GM23248 (cell line): ENCODE results near the gene TPRN. TPM values are rescaled to one million over a fixed set of nuclear protein-coding genes. Genes with fewer than 3 reads are reported as not detected.

Source experiments
- DNase-seq: peaks from one replicate; pipeline ENCODE4 v3.0.0-alpha.2; 2015
- H2AFZ ChIP-seq: fragments of 200-600 bp; sonication (generic); 2 replicates; pipeline ENCODE4 v1.6.1; 2016; ENCODE audit warnings: antibody characterized with exemption
- H3F3A ChIP-seq: fragments of 200-600 bp; sonication (generic); 2 replicates; pipeline ENCODE4 v1.6.1; 2016; ENCODE audit warnings: mild to moderate bottlenecking, antibody characterized with exemption, mixed run types; ENCODE audit not compliant: insufficient read depth
- H3K27ac ChIP-seq: fragments of 200-600 bp; sonication (generic); 2 replicates; pipeline ENCODE4 v1.5.1; 2016; ENCODE audit warnings: mild to moderate bottlenecking
- H3K27me3 ChIP-seq: fragments of 200-600 bp; sonication (generic); replicated peaks from 2 replicates; pipeline ENCODE4 v1.6.1; 2016; ENCODE audit warnings: mild to moderate bottlenecking; ENCODE audit not compliant: insufficient read depth
- H3K36me3 ChIP-seq: fragments of 200-600 bp; sonication (generic); 2 replicates; pipeline ENCODE4 v1.6.1; 2016; ENCODE audit warnings: low read depth, mild to moderate bottlenecking
- H3K4me1 ChIP-seq: fragments of 200-600 bp; sonication (generic); 2 replicates; pipeline ENCODE4 v1.6.1; 2016; ENCODE audit warnings: mild to moderate bottlenecking; ENCODE audit not compliant: insufficient read depth
- H3K4me2 ChIP-seq: fragments of 200-600 bp; sonication (generic); one replicate; pipeline ENCODE4 v1.6.1; 2016; ENCODE audit warnings: mild to moderate bottlenecking; ENCODE audit not compliant: unreplicated experiment
- H3K4me3 ChIP-seq: fragments of 200-600 bp; sonication (generic); 2 replicates; pipeline ENCODE4 v1.5.1; 2016; ENCODE audit warnings: mild to moderate bottlenecking
- H3K79me2 ChIP-seq: fragments of 200-600 bp; sonication (generic); 2 replicates; pipeline ENCODE4 v1.6.1; 2016; ENCODE audit warnings: mild to moderate bottlenecking; ENCODE audit not compliant: insufficient read depth
- H3K9ac ChIP-seq: fragments of 200-600 bp; sonication (generic); 2 replicates; pipeline ENCODE4 v1.6.1; 2016; ENCODE audit warnings: mild to moderate bottlenecking
- H3K9me2 ChIP-seq: fragments of 200-600 bp; sonication (generic); 2 replicates; pipeline ENCODE4 v1.6.1; 2016; ENCODE audit warnings: mixed run types, mild to moderate bottlenecking, moderate library complexity; ENCODE audit not compliant: insufficient read depth
- H3K9me3 ChIP-seq: fragments of 200-600 bp; sonication (generic); one replicate; pipeline ENCODE4 v1.6.1; 2017; ENCODE audit warnings: low read depth
- H4K20me1 ChIP-seq: fragments of 200-600 bp; sonication (generic); 2 replicates; pipeline ENCODE4 v1.6.0; 2016; ENCODE audit not compliant: insufficient read depth
- EZH2 ChIP-seq: fragments of 200-600 bp; sonication (generic); IDR thresholded peaks from 2 replicates; pipeline ENCODE4 v1.6.1; 2018; ENCODE audit warnings: antibody characterized with exemption, mild to moderate bottlenecking; ENCODE audit not compliant: insufficient read depth, poor library complexity, severe bottlenecking
- EZH2phosphoT487 ChIP-seq: fragments of 200-600 bp; sonication (generic); IDR thresholded peaks from 2 replicates; pipeline ENCODE4 v1.6.1; 2018; ENCODE audit warnings: antibody characterized with exemption, moderate library complexity, mild to moderate bottlenecking, low read depth; ENCODE audit not compliant: insufficient read depth
- WGBS, 2 experiments: methylation state at CpG; one replicate each; pipeline ENCODE4 v1.1.6; 2015 to 2017; ENCODE audit warnings: low lambda C conversion rate in 2 of 2, low coverage in 1 of 2; ENCODE audit errors: missing lambda C conversion rate in 2 of 2; 5-methylcytosine and 5-hydroxymethylcytosine counted together
- in situ Hi-C: fragments of 300-500 bp; cut with MboI; formaldehyde crosslinking; loops from 2 replicates; pipeline ENCODE4 v1.15.0; 2020
- polyA plus RNA-seq: library from polyadenylated mRNA; unstranded; fragments of >200 nt; fragmentation: Nextera tagmentation; extraction: Ambion mirVana; gene quantifications from 2 replicates; pipeline ENCODE4 v1.2.1, GENCODE V29; 2016
- total RNA-seq: library from RNA; depleted of rRNA; stranded (reverse); fragments of >200 nt; shearing (Covaris generic); gene quantifications from 2 replicates; pipeline ENCODE4 v1.2.3, GENCODE V29; 2014

The TPRN gene
- total and polyA plus RNA-seq, 2 experiments from 2014 or later, result 1.7 to 7.8 TPM

- peaks cover 4% of the 10 kb centered on the region; the same call in 1 of the 2 replicates for H3F3A ChIP-seq
- no peak overlapping the region for H3K4me3 ChIP-seq
- H3K9ac ChIP-seq, result no peak overlapping the region
- DNase-seq, result no peak
- H3K4me1 ChIP-seq, result no peaks in the 10 kb centered on the region
- H3K79me2 ChIP-seq, result peaks cover 4% of the 10 kb centered on the region; the same call in 1 of the 2 replicates
- H3K36me3 ChIP-seq, result no peaks in the 10 kb centered on the region; the same call in 1 of the 2 replicates
- no peak overlapping the region for H3K27ac ChIP-seq
- no peaks in the 10 kb centered on the region for H4K20me1 ChIP-seq
- 90 to 97% methylated on average over 18 to 20 of the region's 20 CpGs for WGBS, 2 experiments
- in situ Hi-C loops, result no loop called here
- H3K9me2 ChIP-seq, result no peaks in the 10 kb centered on the region
- no peak overlapping the region for H3K4me2 ChIP-seq
- no peaks in the 10 kb centered on the region for H3K27me3 ChIP-seq
- H2AFZ ChIP-seq, result no peak overlapping the region
- H3K9me3 ChIP-seq, result no peaks in the 10 kb centered on the region
- no peak for TF ChIP-seq EZH2phosphoT487
- no peak for TF ChIP-seq EZH2
Observed at GRCh38 chr9:137180491-137180890, 20.1 kb downstream of the TPRN start.

GRCh38 chr9:137179761-137180160 lies 20.8 kb downstream of the TPRN start:
- no peaks in the 10 kb centered on the region for H3K27me3 ChIP-seq
- in situ Hi-C loops, result no loop called here
- no peaks in the 10 kb centered on the region for H3K9me3 ChIP-seq
- no peaks in the 10 kb centered on the region; the same call in 1 of the 2 replicates for H3K36me3 ChIP-seq
- no peaks in the 10 kb centered on the region for H3K9me2 ChIP-seq
- H3K4me2 ChIP-seq, result no peak overlapping the region
- H3K4me1 ChIP-seq, result no peaks in the 10 kb centered on the region
- WGBS, 2 experiments, result 84 to 93% methylated on average over 17 of the region's 17 CpGs
- H3K9ac ChIP-seq, result no peak overlapping the region
- peaks cover 4% of the 10 kb centered on the region; the same call in 1 of the 2 replicates for H3F3A ChIP-seq
- no peak for TF ChIP-seq EZH2
- TF ChIP-seq EZH2phosphoT487, result no peak
- H3K4me3 ChIP-seq, result no peak overlapping the region
- no peak for DNase-seq
- no peaks in the 10 kb centered on the region for H3K79me2 ChIP-seq
- no peak overlapping the region for H2AFZ ChIP-seq
- H3K27ac ChIP-seq, result no peak overlapping the region
- no peaks in the 10 kb centered on the region for H4K20me1 ChIP-seq

- no peaks in the 10 kb centered on the region for H4K20me1 ChIP-seq
- DNase-seq, result no peak
- H3K36me3 ChIP-seq, result no peaks in the 10 kb centered on the region; the same call in 1 of the 2 replicates
- no peak overlapping the region for H3K4me3 ChIP-seq
- no peaks in the 10 kb centered on the region for H3K9me2 ChIP-seq
- H3K4me2 ChIP-seq, result no peak overlapping the region
- H3K27ac ChIP-seq, result no peak overlapping the region
- no peak overlapping the region for H2AFZ ChIP-seq
- H3K79me2 ChIP-seq, result no peaks in the 10 kb centered on the region
- no peaks in the 10 kb centered on the region for H3K27me3 ChIP-seq
- peaks cover 4% of the 10 kb centered on the region; the same call in 1 of the 2 replicates for H3F3A ChIP-seq
- no peaks in the 10 kb centered on the region for H3K4me1 ChIP-seq
- in situ Hi-C loops, result no loop called here
- TF ChIP-seq EZH2 (no peak), EZH2phosphoT487 (no peak)
- H3K9me3 ChIP-seq, result no peaks in the 10 kb centered on the region
- no peak overlapping the region for H3K9ac ChIP-seq
- WGBS, 2 experiments, result 95% methylated on average over 19 of the region's 19 CpGs
Observed at GRCh38 chr9:137178939-137179630, 21.5 kb downstream of the TPRN start.

- H2AFZ ChIP-seq, result no peak overlapping the region
- peak; percentile 7 for DNase-seq
- H3K79me2 ChIP-seq, result no peaks in the 10 kb centered on the region
- no peaks in the 10 kb centered on the region for H4K20me1 ChIP-seq
- H3K27ac ChIP-seq, result no peak overlapping the region
- H3K9ac ChIP-seq, result no peak overlapping the region
- 93 to 94% methylated on average over 22 to 23 of the region's 23 CpGs for WGBS, 2 experiments
- H3K9me3 ChIP-seq, result no peaks in the 10 kb centered on the region
- TF ChIP-seq EZH2phosphoT487 (no peak), EZH2 (no peak)
- no peaks in the 10 kb centered on the region for H3K9me2 ChIP-seq
- no peaks in the 10 kb centered on the region for H3K27me3 ChIP-seq
- peaks cover 4% of the 10 kb centered on the region; the same call in 1 of the 2 replicates for H3F3A ChIP-seq
- H3K4me3 ChIP-seq, result no peak overlapping the region
- H3K4me2 ChIP-seq, result no peak overlapping the region
- in situ Hi-C loops, result no loop called here
- H3K36me3 ChIP-seq, result no peaks in the 10 kb centered on the region; the same call in 1 of the 2 replicates
- no peaks in the 10 kb centered on the region for H3K4me1 ChIP-seq
Observed at GRCh38 chr9:137178201-137178938, 22.2 kb downstream of the TPRN start.
